ENCODE results near the gene HINT2. TPM values are rescaled to one million over a fixed set of nuclear protein-coding genes. Genes with fewer than 3 reads are reported as not detected.

The HINT2 gene
- total RNA-seq, 1 experiment from 2014 or later = 21.3 TPM

Other genes with a start within 250 kb of the HINT2 start
- gene TESK1, start 209.8 kb downstream of the HINT2 start, total RNA-seq (2014; rRNA removed; shearing (Covaris generic)) = 9.2 and 10.1 TPM in 2 replicates
- not detected in 2 replicates for gene CD72, start 196.6 kb downstream of the HINT2 start, total RNA-seq (2014; rRNA removed; shearing (Covaris generic))
- gene SIT1, start 164.1 kb downstream of the HINT2 start, total RNA-seq (2014; rRNA removed; shearing (Covaris generic)) = 0.13 TPM in 1 of 2 replicates, not detected in the other
- 8,654 and 17,072 TPM in 2 replicates for gene RMRP, start 157.0 kb downstream of the HINT2 start, total RNA-seq (2014; rRNA removed; shearing (Covaris generic))
- gene CCDC107, start 156.8 kb downstream of the HINT2 start, total RNA-seq (2014; rRNA removed; shearing (Covaris generic)) = 6.1 and 6.6 TPM in 2 replicates
- 10.5 and 11.9 TPM in 2 replicates for gene ARHGEF39, start 149.8 kb downstream of the HINT2 start, total RNA-seq (2014; rRNA removed; shearing (Covaris generic))
- 2.5 and 3.2 TPM in 2 replicates for gene CA9, start 141.1 kb downstream of the HINT2 start, total RNA-seq (2014; rRNA removed; shearing (Covaris generic))
- gene TPM2, start 125.1 kb downstream of the HINT2 start, total RNA-seq (2014; rRNA removed; shearing (Covaris generic)) = 427 and 459 TPM in 2 replicates
- 65.0 and 70.4 TPM in 2 replicates for gene TLN1, start 82.8 kb downstream of the HINT2 start, total RNA-seq (2014; rRNA removed; shearing (Covaris generic))
- 21.1 and 21.6 TPM in 2 replicates for gene CREB3, start 82.4 kb downstream of the HINT2 start, total RNA-seq (2014; rRNA removed; shearing (Covaris generic))
- gene GBA2, start 65.8 kb downstream of the HINT2 start, total RNA-seq (2014; rRNA removed; shearing (Covaris generic)) = 34.4 and 37.1 TPM in 2 replicates
- gene RGP1, start 65.8 kb downstream of the HINT2 start, total RNA-seq (2014; rRNA removed; shearing (Covaris generic)) = 14.6 and 16.3 TPM in 2 replicates
- not detected in 2 replicates for gene MSMP, start 60.8 kb downstream of the HINT2 start, total RNA-seq (2014; rRNA removed; shearing (Covaris generic))
- 0.24 and 0.41 TPM in 2 replicates for gene NPR2, start 23.5 kb downstream of the HINT2 start, total RNA-seq (2014; rRNA removed; shearing (Covaris generic))
- 0.20 and 0.63 TPM in 2 replicates for gene SPAG8, start 2.8 kb downstream of the HINT2 start, total RNA-seq (2014; rRNA removed; shearing (Covaris generic))
- not detected in 2 replicates for gene FAM221B, start 13.7 kb upstream of the HINT2 start, total RNA-seq (2014; rRNA removed; shearing (Covaris generic))
- 1.7 and 2.1 TPM in 2 replicates for gene TMEM8B, start 14.2 kb upstream of the HINT2 start, total RNA-seq (2014; rRNA removed; shearing (Covaris generic))
- gene OR13J1, start 55.4 kb upstream of the HINT2 start, total RNA-seq (2014; rRNA removed; shearing (Covaris generic)) = not detected in 2 replicates
- 0.48 TPM in 1 of 2 replicates, not detected in the other for gene HRCT1, start 91.2 kb upstream of the HINT2 start, total RNA-seq (2014; rRNA removed; shearing (Covaris generic))
- 0.12 and 0.18 TPM in 2 replicates for gene SPAAR, start 94.4 kb upstream of the HINT2 start, total RNA-seq (2014; rRNA removed; shearing (Covaris generic))
- not detected in 2 replicates for gene OR2S2, start 143.1 kb upstream of the HINT2 start, total RNA-seq (2014; rRNA removed; shearing (Covaris generic))
- 8.1 and 10.1 TPM in 2 replicates for gene RECK, start 221.9 kb upstream of the HINT2 start, total RNA-seq (2014; rRNA removed; shearing (Covaris generic))

Data from SJCRH30 (cell line).